GM12864 (cell line): ENCODE data around the gene TRIM40.

Source experiments
- DNase-seq: peaks from one replicate; pipeline ENCODE4 v3.0.0-alpha.2; 2011; ENCODE audit warnings: low read depth
- H3K4me3 ChIP-seq: 2 replicates; pipeline ENCODE4 v1.5.1; 2011; ENCODE audit warnings: mild to moderate bottlenecking, low read depth, low read length, control low read depth
- TF ChIP-seq, protein P1 (sequence below): IDR thresholded peaks from 2 replicates; pipeline ENCODE4 v1.5.1; 2011; ENCODE audit warnings: low read depth, mild to moderate bottlenecking, moderate library complexity, low read length, control low read depth, inconsistent platforms; ENCODE audit errors: missing control alignments

TRIM40 gene

GRCh38 chr6:30150671-30151395, 14.9 kb downstream of the TRIM40 start:
- no peak overlapping the region for H3K4me3 ChIP-seq
- DNase-seq: no peak
- TF ChIP-seq, protein P1, sequence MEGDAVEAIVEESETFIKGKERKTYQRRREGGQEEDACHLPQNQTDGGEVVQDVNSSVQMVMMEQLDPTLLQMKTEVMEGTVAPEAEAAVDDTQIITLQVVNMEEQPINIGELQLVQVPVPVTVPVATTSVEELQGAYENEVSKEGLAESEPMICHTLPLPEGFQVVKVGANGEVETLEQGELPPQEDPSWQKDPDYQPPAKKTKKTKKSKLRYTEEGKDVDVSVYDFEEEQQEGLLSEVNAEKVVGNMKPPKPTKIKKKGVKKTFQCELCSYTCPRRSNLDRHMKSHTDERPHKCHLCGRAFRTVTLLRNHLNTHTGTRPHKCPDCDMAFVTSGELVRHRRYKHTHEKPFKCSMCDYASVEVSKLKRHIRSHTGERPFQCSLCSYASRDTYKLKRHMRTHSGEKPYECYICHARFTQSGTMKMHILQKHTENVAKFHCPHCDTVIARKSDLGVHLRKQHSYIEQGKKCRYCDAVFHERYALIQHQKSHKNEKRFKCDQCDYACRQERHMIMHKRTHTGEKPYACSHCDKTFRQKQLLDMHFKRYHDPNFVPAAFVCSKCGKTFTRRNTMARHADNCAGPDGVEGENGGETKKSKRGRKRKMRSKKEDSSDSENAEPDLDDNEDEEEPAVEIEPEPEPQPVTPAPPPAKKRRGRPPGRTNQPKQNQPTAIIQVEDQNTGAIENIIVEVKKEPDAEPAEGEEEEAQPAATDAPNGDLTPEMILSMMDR: no peak

GRCh38 chr6:30151580-30151979, 15.6 kb downstream of the TRIM40 start:
- DNase-seq: no peak
- TF ChIP-seq, protein P1: no peak
- no peak overlapping the region for H3K4me3 ChIP-seq

DNA sequence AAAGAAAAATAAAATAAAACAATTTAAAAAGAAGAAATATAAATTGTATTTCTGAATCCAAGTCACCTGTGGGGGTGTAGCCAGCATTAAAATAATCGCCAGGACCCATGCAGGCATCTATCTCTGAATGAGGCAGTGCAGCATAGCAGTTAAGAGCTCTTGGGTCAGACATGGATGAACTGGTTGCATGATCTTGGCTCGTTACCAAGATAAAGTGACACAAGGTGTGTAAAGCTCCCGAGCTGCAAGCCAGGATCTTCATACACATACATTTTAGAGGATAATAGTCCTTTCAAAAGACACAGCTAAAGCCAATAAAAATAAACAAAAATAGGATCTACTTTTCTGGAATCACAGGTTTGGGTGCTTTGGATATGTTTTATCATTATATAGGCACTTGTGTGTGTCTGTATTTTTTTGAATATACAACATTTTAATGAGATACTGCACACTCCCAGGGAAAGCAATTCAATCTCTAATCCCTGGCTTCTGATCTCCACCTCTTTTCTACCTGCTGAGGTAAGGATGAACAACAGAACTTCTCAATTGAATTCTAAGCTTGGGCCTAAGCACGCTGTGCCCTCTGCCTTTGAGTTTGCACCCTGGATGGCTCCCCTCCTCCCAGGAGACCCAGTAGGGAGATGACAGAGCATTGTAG, 16.2 kb downstream of the TRIM40 start:
- no peak for DNase-seq
- TF ChIP-seq, protein P1: no peak

DNA sequence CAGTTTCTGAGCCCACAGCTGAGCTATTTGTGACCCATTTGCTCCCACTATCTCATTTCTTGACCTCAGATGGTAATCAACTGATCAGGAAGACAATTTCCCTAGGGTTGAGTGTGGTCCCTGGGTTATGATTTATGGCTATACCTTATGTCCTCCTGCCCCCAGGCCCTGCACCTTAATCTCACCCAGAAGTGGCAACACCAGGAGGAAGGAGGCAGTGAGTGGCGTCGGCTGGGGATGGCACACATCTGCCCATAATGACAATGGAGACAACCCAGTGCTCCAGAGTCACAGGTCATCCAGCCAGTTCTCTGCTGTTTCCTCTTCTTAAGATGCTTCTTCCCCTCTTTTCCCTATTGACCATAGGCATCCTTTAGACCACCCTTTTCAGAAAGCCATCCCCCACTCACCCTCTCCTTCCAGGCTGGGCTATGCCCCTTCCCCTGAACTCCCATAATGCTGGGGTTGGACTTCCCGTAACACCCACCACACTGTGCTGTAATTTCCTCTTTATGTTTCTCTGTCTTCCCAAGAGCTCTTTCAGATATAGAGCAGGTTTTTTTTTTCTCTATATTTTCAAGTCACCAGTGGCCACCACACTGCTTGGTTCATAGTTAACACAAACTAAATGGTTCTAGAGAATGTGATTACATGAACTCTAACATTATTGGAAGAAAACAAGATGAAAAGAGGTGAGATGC, 17.1 kb downstream of the TRIM40 start:
- H3K4me3 ChIP-seq: no peak overlapping the region
- DNase-seq: no peak
- TF ChIP-seq, protein P1: no peak

More for the DNA sequence above, 16.2 kb downstream of the TRIM40 start:
- no peak overlapping the region for H3K4me3 ChIP-seq

- no peak for DNase-seq
- H3K4me3 ChIP-seq: no peak overlapping the region
- TF ChIP-seq, protein P1: no peak
These were observed 18.1 kb downstream of the TRIM40 start for GRCh38 chr6:30154061-30154460.

- TF ChIP-seq, protein P1: no peak
- H3K4me3 ChIP-seq: no peak overlapping the region
- DNase-seq: no peak
These were observed 19.0 kb downstream of the TRIM40 start for GRCh38 chr6:30154709-30155519.
